GM23338 (cell line): ENCODE data around the gene DCLK1. TPM values are rescaled to one million over a fixed set of nuclear protein-coding genes. Genes with fewer than 3 reads are reported as not detected.

Experiments
- ATAC-seq: fragments of 200-7000 bp; cut with Tn5 transposase; 3 replicates; pipeline ENCODE4 v1.9.1; 2020
- DNase-seq: peaks from one replicate; pipeline ENCODE4 v3.0.0-alpha.2; 2015; ENCODE audit warnings: low spot score
- H2AFZ ChIP-seq: fragments of 200-600 bp; sonication (generic); 2 replicates; pipeline ENCODE4 v1.8.0; 2016; ENCODE audit warnings: antibody characterized with exemption, mild to moderate bottlenecking, moderate library complexity
- H3F3A ChIP-seq: fragments of 200-600 bp; sonication (generic); replicated peaks from 2 replicates; pipeline ENCODE4 v1.8.0; 2017; ENCODE audit warnings: antibody characterized with exemption, mixed run types, low read depth
- H3K27ac ChIP-seq: fragments of 200-600 bp; sonication (generic); 2 replicates; pipeline ENCODE4 v1.6.1; 2016; ENCODE audit warnings: low read depth
- H3K27me3 ChIP-seq: fragments of 200-600 bp; sonication (generic); 2 replicates; pipeline ENCODE4 v1.8.0; 2016; ENCODE audit warnings: mild to moderate bottlenecking, mixed run types, moderate library complexity; ENCODE audit not compliant: insufficient read depth
- H3K36me3 ChIP-seq: fragments of 200-600 bp; sonication (generic); 2 replicates; pipeline ENCODE4 v1.8.0; 2016; ENCODE audit warnings: mild to moderate bottlenecking; ENCODE audit not compliant: insufficient read depth
- H3K4me1 ChIP-seq: fragments of 200-600 bp; sonication (generic); 2 replicates; pipeline ENCODE4 v1.8.0; 2016; ENCODE audit warnings: mild to moderate bottlenecking, moderate library complexity; ENCODE audit not compliant: insufficient read depth
- H3K4me2 ChIP-seq: fragments of 200-600 bp; sonication (generic); 2 replicates; pipeline ENCODE4 v1.7.1; 2017; ENCODE audit warnings: mixed run types
- H3K4me3 ChIP-seq: fragments of 200-600 bp; sonication (generic); 2 replicates; pipeline ENCODE4 v1.6.1; 2016; ENCODE audit warnings: mixed run types
- H3K79me2 ChIP-seq: fragments of 200-600 bp; sonication (generic); replicated peaks from 2 replicates; pipeline ENCODE4 v1.8.0; 2017; ENCODE audit warnings: mild to moderate bottlenecking; ENCODE audit not compliant: insufficient read depth
- H3K9me2 ChIP-seq: fragments of 200-600 bp; sonication (generic); 2 replicates; pipeline ENCODE4 v1.8.0; 2017; ENCODE audit not compliant: insufficient read depth
- H4K20me1 ChIP-seq: fragments of 200-600 bp; sonication (generic); replicated peaks from 2 replicates; pipeline ENCODE4 v1.8.0; 2017; ENCODE audit warnings: mild to moderate bottlenecking; ENCODE audit not compliant: insufficient read depth
- H3K27ac Mint-ChIP-seq: 2 replicates; pipeline ENCODE4 v1.8.0; 2020; ENCODE audit warnings: inconsistent platforms, mild to moderate bottlenecking, moderate library complexity, mixed read lengths
- H3K27me3 Mint-ChIP-seq: 3 replicates; pipeline ENCODE4 v1.8.0; 2022; ENCODE audit warnings: low read depth, mild to moderate bottlenecking, moderate library complexity, mixed read lengths, inconsistent platforms; ENCODE audit not compliant: insufficient read depth, poor library complexity
- H3K36me3 Mint-ChIP-seq: 3 replicates; pipeline ENCODE4 v1.8.0; 2021; ENCODE audit warnings: low read depth, mild to moderate bottlenecking, inconsistent platforms, moderate library complexity, mixed read lengths
- H3K4me1 Mint-ChIP-seq: 3 replicates; pipeline ENCODE4 v1.8.0; 2020; ENCODE audit warnings: mild to moderate bottlenecking, inconsistent platforms, mixed read lengths
- H3K4me3 Mint-ChIP-seq: 3 replicates; pipeline ENCODE4 v1.8.0; 2021; ENCODE audit warnings: moderate library complexity, mild to moderate bottlenecking, inconsistent platforms, mixed read lengths
- H3K9me3 Mint-ChIP-seq: 3 replicates; pipeline ENCODE4 v1.8.0; 2020; ENCODE audit warnings: moderate library complexity, mild to moderate bottlenecking, inconsistent platforms, mixed read lengths
- CREB1 ChIP-seq: fragments of 250-450 bp; sonication (Bioruptor Pico); IDR thresholded peaks from 2 replicates; pipeline ENCODE4 v1.5.0; 2020; ENCODE audit warnings: low read depth, mild to moderate bottlenecking, moderate library complexity
- CTCF ChIP-seq, 2 experiments: fragments of 200-600 bp in 1 of 2; sonication (generic) in 1 of 2; conservative IDR thresholded peaks; 2 replicates each; pipeline versions ENCODE4 v1.5.1 to v1.6.1; 2016 to 2017; ENCODE audit warnings: antibody characterized with exemption in 2 of 2, low read depth in 2 of 2, mild to moderate bottlenecking in 2 of 2, moderate library complexity in 1 of 2
- ETS1 ChIP-seq: IDR thresholded peaks from 2 replicates; pipeline ENCODE4 v1.6.1; 2016; ENCODE audit warnings: antibody characterized with exemption
- EZH2 ChIP-seq: fragments of 200-600 bp; sonication (generic); IDR thresholded peaks from one replicate; pipeline ENCODE4 v1.8.0; 2017; ENCODE audit warnings: antibody characterized with exemption, mild to moderate bottlenecking, low read depth; ENCODE audit not compliant: unreplicated experiment
- EZH2phosphoT487 ChIP-seq: fragments of 200-600 bp; sonication (generic); IDR thresholded peaks from one replicate; pipeline ENCODE4 v1.8.1; 2018; ENCODE audit warnings: antibody characterized with exemption; ENCODE audit not compliant: unreplicated experiment
- JUNB ChIP-seq: IDR thresholded peaks from one replicate; pipeline ENCODE4 v1.6.1; 2016; ENCODE audit warnings: antibody characterized with exemption; ENCODE audit not compliant: unreplicated experiment
- NANOG ChIP-seq: IDR thresholded peaks from 2 replicates; pipeline ENCODE4 v1.6.1; 2016; ENCODE audit warnings: antibody characterized with exemption, borderline replicate concordance
- POLR2AphosphoS5 ChIP-seq: IDR thresholded peaks from 2 replicates; pipeline ENCODE4 v1.6.1; 2016; ENCODE audit warnings: antibody characterized with exemption, low read depth
- REST ChIP-seq: IDR thresholded peaks from one replicate; pipeline ENCODE4 v1.6.1; 2018; ENCODE audit warnings: antibody characterized with exemption; ENCODE audit not compliant: unreplicated experiment
- STAT1 ChIP-seq: IDR thresholded peaks from one replicate; pipeline ENCODE4 v1.6.1; 2016; ENCODE audit warnings: antibody characterized with exemption; ENCODE audit not compliant: unreplicated experiment
- ZNF114 ChIP-seq: fragments of 250-450 bp; sonication (Bioruptor Pico); IDR thresholded peaks from 2 replicates; pipeline ENCODE4 v1.5.0; 2020; ENCODE audit warnings: mild to moderate bottlenecking, moderate library complexity
- ZNF331 ChIP-seq: fragments of 250-450 bp; sonication (Bioruptor Pico); IDR thresholded peaks from 2 replicates; pipeline ENCODE4 v1.5.0; 2020; ENCODE audit warnings: low read depth, mild to moderate bottlenecking, moderate library complexity
- ZNF462 ChIP-seq: fragments of 250-450 bp; sonication (Bioruptor Pico); IDR thresholded peaks from 2 replicates; pipeline ENCODE4 v1.5.0; 2020; ENCODE audit warnings: mild to moderate bottlenecking, moderate library complexity
- polyA plus RNA-seq: library from polyadenylated mRNA; unstranded; fragments of >200 nt; fragmentation: Nextera tagmentation; extraction: Ambion mirVana; gene quantifications from 2 replicates; pipeline ENCODE4 v1.2.1, GENCODE V29; 2016
- total RNA-seq: library from RNA; depleted of rRNA; stranded (reverse); fragments of >200 nt; shearing (Covaris generic); gene quantifications from 2 replicates; pipeline ENCODE4 v1.2.3, GENCODE V29; 2014

The DCLK1 gene
- total and polyA plus RNA-seq, 2 experiments from 2014 or later = 13.1 to 57.7 TPM

- TF ChIP-seq ZNF462 (CRISPR knock-in tag) = no peak
- TF ChIP-seq POLR2AphosphoS5 = no peak
Observed at GRCh38 chr13:35909091-35909490, 222.1 kb downstream of the DCLK1 start (continued).

GRCh38 chr13:35908226-35908625 is 223.0 kb downstream of the DCLK1 start:
- Histone ChIP-seq H3K27me3 (no peaks in the 10 kb centered on the region), H3K79me2 (no peaks in the 10 kb centered on the region)
- TF ChIP-seq EZH2 (no peak), REST (no peak), NANOG (no peak), ZNF114 (CRISPR knock-in tag) (no peak), EZH2phosphoT487 (no peak), CREB1 (CRISPR knock-in tag) (no peak), STAT1 (no peak), JUNB (no peak), CTCF (conservative IDR thresholded peaks at IDR 0.05; ENCODE audit: low read depth in 2 of 2) (no peak), POLR2AphosphoS5 (no peak), ZNF331 (no peak), ETS1 (no peak)

More at GRCh38 chr13:35908226-35908625, 223.0 kb downstream of the DCLK1 start:
- Histone ChIP-seq H3K36me3 (no peaks in the 10 kb centered on the region), H3K27ac (peak overlapping the region; percentile 46; the same call in 1 of the 2 replicates), H3K4me1 (peaks cover 24% of the 10 kb centered on the region), H3K4me2 (0 out of 2 replicates have a peak overlapping the region, but pooled peaks have one; percentile 27), H3K9me2 (peaks cover 3% of the 10 kb centered on the region; the same call in 1 of the 2 replicates), H3F3A (no peaks in the 10 kb centered on the region), H2AFZ (no peak overlapping the region), H4K20me1 (no peaks in the 10 kb centered on the region), H3K4me3 (no peak overlapping the region)
- Mint-ChIP-seq H3K27me3 (peaks cover 11% of the 10 kb centered on the region), H3K4me1 (peaks cover 30% of the 10 kb centered on the region), H3K27ac (no peak overlapping the region), H3K36me3 (peaks cover 12% of the 10 kb centered on the region), H3K4me3 (no peak overlapping the region), H3K9me3 (peaks cover 14% of the 10 kb centered on the region)
- DNase-seq = no peak
- ATAC-seq = no peak
